WI38 (cell line): Measurements from ENCODE around the gene CHD9NB.
A peak's percentile ranks its signal among the peaks of the same experiment; 100 is the strongest.

Experiments
- H3K4me3 ChIP-seq: 2 replicates; pipeline ENCODE4 v1.5.1; 2011; ENCODE audit warnings: low read depth, mild to moderate bottlenecking, control low read depth, low read length
- CTCF ChIP-seq: IDR thresholded peaks from 2 replicates; pipeline ENCODE4 v1.5.1; 2012; ENCODE audit warnings: low read depth, mild to moderate bottlenecking, control low read depth, low read length

The CHD9NB gene

GRCh38 chr16:53052519-53053501 is at the start of gene CHD9NB:
CHD9NB (minus strand) TSS chr16:53052897; CDS start chr16:53044158, 8,739 bp downstream.
- no peak for TF ChIP-seq CTCF
- H3K4me3 ChIP-seq, result peak within 1 kb of the TSS; percentile 43

- TF ChIP-seq CTCF, result no peak
- no peak overlapping the region for H3K4me3 ChIP-seq
These were observed 48.2 kb upstream of the CHD9NB start for GRCh38 chr16:53100889-53101288.

- H3K4me3 ChIP-seq, result peak overlapping the region; percentile 51
- no peak for TF ChIP-seq CTCF
These were observed 47.5 kb upstream of the CHD9NB start for GRCh38 chr16:53100131-53100748.

DNA sequence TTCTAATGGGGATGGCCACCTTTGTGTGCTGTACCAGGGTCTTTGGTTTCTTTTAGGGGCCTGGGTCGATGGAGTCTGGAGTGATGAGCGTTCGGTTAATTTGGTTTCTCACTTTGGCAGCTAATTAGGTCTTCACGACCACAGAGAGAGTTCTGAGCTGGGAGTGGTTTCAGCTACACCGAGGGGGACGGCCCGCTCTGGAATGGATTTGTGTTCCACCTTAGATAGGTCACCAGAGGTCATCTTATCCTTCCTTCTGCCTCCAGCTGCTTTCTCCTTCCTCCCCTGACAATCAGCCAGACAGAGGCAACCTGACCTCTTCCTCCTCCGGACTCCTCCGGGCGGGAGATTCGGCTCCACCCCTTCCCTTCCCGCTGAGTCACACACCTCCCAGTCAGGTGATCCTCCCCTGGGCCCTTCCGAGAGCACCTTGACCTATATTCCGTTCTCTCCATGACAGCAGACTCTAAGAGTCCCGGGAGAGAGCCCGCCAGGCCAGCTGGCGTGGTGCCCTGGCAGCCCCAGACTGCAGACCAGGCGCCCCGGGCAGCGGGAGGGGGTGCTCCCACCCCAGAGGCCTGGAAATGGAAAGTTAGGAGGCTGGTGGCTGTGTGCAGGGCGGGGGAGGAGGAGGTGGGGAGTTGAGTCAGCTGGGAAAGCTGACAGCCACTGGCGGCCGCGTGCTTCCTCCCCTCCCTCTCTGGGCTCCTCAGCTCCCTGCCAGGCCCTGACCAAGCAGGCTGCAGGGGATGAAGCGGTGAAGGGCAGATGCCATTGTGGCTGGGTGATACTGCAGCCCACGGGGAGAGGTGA is 46.8 kb upstream of the CHD9NB start:
- peak overlapping the region; percentile 51 for H3K4me3 ChIP-seq
- TF ChIP-seq CTCF, result no peak

DNA sequence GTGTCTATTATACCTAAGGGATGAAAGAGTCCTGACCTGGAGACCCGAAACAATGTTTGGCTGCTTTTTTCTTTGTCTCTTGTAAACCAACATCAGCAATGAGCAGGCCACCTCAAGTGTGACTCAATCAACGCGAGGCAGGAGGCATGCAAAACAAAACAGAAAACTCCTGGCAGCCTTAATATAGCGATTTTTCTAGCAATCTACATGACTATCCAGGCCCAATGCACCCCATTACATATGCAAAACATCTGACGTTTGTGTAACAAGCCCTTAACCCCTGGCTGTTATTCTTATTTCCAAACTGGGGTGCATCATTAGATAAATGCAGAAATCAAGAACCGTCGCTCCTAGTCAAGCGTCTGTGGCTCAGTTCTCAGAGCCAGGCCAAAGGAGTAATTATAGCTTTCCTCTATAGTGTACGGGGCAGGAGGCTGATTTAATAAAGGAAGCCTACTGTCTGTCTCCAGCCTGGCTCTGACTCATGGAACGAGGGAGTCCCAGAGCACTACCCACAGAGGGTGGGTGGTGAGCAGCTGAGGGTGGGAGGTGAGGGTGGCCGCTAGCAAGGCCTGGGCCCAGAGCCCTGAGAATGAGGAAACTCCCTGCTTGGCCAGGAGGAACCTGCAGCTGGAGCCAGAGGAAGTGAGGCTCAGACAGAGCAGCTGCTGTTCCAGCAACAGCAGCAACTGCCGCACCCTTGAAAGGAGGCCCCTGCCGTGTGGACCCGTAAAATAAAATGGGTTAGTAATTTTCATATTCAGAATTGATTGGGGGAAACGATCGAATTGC is 46.0 kb upstream of the CHD9NB start:
- H3K4me3 ChIP-seq, result peak overlapping the region; percentile 51
- no peak for TF ChIP-seq CTCF

DNA sequence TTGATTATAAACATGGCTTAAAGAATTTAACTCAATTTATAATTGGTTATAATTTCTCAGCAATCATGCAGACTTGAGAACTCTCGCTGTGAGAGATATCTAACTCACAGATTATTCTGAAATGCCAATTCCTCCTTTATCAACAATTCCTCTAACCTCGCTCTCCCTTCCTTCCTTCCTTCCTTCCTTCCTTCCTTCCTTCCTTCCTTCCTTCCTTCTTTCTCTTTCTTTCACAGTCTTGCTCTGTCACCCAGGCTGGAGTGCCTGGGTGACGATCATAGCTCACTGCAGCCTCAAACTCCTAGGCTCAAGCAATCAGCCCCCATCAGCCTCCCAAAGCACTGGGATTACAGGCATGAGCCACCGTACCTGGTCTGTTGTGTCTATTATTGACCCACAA is 44.5 kb upstream of the CHD9NB start:
- no peak overlapping the region for H3K4me3 ChIP-seq
- no peak for TF ChIP-seq CTCF
